A673 (cell line): Measurements from ENCODE around the gene ILKAP. TPM values are rescaled to one million over a fixed set of nuclear protein-coding genes. Genes with fewer than 3 reads are reported as not detected.

ENCODE experiments used
- BruUV-seq: library from RNA; stranded (reverse); fragments of 400-500 nt; replicated peaks from 2 replicates; lab custom pipeline; 2021; lab: Mats Ljungman, UMichigan
- CTCF ChIA-PET: fragments of 300-600 bp; sonication (Branson Sonifier 250); formaldehyde crosslinking; loops from one replicate; lab custom pipeline; 2022; ENCODE audit warnings: antibody characterized with exemption; lab: Charles Lee
- POLR2A ChIA-PET: fragments of 300-600 bp; sonication (Branson Sonifier 250); formaldehyde crosslinking; loops from one replicate; lab custom pipeline; 2022; ENCODE audit warnings: antibody characterized with exemption; ENCODE audit not compliant: low non-redundant PET; lab: Charles Lee
- DNase-seq: peaks from one replicate; pipeline ENCODE4 v3.0.0-alpha.2; 2015; ENCODE audit warnings: low spot score
- H3K27ac ChIP-seq: fragments of 200-600 bp; sonication (generic); 2 replicates; pipeline ENCODE4 v1.5.1; 2016; ENCODE audit warnings: mixed run types, low read depth, mild to moderate bottlenecking, mixed read lengths, antibody characterized with exemption, low read length; ENCODE audit not compliant: poor library complexity, severe bottlenecking
- H3K27me3 ChIP-seq: fragments of 200-600 bp; sonication (generic); replicated peaks from 2 replicates; pipeline ENCODE4 v1.6.1; 2017; ENCODE audit warnings: mixed run types, low read depth, mild to moderate bottlenecking, mixed read lengths, antibody characterized with exemption, low read length; ENCODE audit not compliant: insufficient read depth, poor library complexity
- H3K36me3 ChIP-seq: fragments of 200-600 bp; sonication (generic); 2 replicates; pipeline ENCODE4 v1.6.1; 2016; ENCODE audit warnings: mixed run types, mild to moderate bottlenecking, mixed read lengths, antibody characterized with exemption, low read length; ENCODE audit not compliant: insufficient read depth, poor library complexity, severe bottlenecking
- H3K4me1 ChIP-seq: fragments of 200-600 bp; sonication (generic); 2 replicates; pipeline ENCODE4 v1.6.1; 2017; ENCODE audit warnings: mixed run types, mild to moderate bottlenecking, mixed read lengths, antibody characterized with exemption, low read length; ENCODE audit not compliant: insufficient read depth, poor library complexity, severe bottlenecking
- H3K4me3 ChIP-seq: fragments of 200-600 bp; sonication (generic); 2 replicates; pipeline ENCODE4 v1.5.1; 2016; ENCODE audit warnings: low read depth, mixed run types, mild to moderate bottlenecking, mixed read lengths, low read length; ENCODE audit not compliant: poor library complexity, severe bottlenecking
- H3K9me3 ChIP-seq: fragments of 200-600 bp; sonication (generic); 2 replicates; pipeline ENCODE4 v1.6.1; 2016; ENCODE audit warnings: mixed run types, low read depth, mild to moderate bottlenecking, mixed read lengths, antibody characterized with exemption, low read length; ENCODE audit not compliant: poor library complexity, severe bottlenecking
- CTCF ChIP-seq: fragments of 300-800, 200-600 bp; sonication (generic); conservative IDR thresholded peaks from 2 replicates; pipeline ENCODE4 v1.5.1; 2017; ENCODE audit warnings: low read depth, mild to moderate bottlenecking, antibody characterized with exemption, low read length, moderate library complexity, mixed read lengths
- EZH2 ChIP-seq: fragments of 200-600 bp; sonication (generic); IDR thresholded peaks from 2 replicates; pipeline ENCODE4 v1.6.1; 2017; ENCODE audit warnings: borderline replicate concordance, low read depth, mild to moderate bottlenecking, mixed read lengths, antibody characterized with exemption, low read length; ENCODE audit not compliant: poor library complexity, severe bottlenecking
- intact Hi-C: fragments of 100-400 bp; cut with micrococcal nuclease; formaldehyde crosslinking; loops from one replicate; pipeline ENCODE4 v1.10.0; 2022; ENCODE audit not compliant: unreplicated experiment
- total RNA-seq: library from RNA; stranded (reverse); gene quantifications from 2 replicates; pipeline ENCODE4 v1.2.3, GENCODE V29; 2021

The ILKAP gene
- total RNA-seq, 1 experiment from 2014 or later = 71.6 TPM

DNA sequence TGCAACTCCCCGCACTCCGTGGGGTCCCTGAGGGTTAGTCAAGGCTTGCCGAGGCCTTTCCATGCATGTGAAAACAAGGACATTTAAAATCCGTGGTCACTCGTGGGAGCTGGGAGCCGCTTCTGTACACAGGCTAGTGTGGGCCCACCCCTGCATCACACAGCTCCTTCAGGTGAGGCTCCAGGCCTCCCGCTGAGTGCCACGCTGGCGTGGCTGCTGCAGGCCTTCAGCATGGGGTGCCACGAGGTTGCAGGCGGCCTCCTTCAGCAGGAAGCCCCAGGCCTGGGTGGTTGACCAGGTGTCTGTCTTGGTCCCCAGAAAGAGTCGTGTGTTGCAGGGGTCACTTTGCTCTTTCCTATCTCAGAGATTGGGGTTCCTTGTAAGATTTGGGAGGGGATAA is 58.4 kb downstream of the ILKAP start:
- CTCF ChIA-PET = interaction anchor here (0.6 kb wide), 1 partner anchor 73 kb away, joined by 3 read pairs; no protein-coding TSS in a partner anchor
- no peak for DNase-seq
- no peaks in the 10 kb centered on the region for H3K9me3 ChIP-seq
- POLR2A ChIA-PET = no interaction called here
- H3K4me1 ChIP-seq = no peaks in the 10 kb centered on the region
- TF ChIP-seq EZH2 = no peak
- TF ChIP-seq CTCF = no peak
- H3K27ac ChIP-seq = no peak overlapping the region
- H3K36me3 ChIP-seq = no peaks in the 10 kb centered on the region
- no peak overlapping the region for H3K4me3 ChIP-seq
- no peaks in the 10 kb centered on the region for H3K27me3 ChIP-seq
- intact Hi-C loops = no loop called here
- BruUV-seq = no TSS peak

GRCh38 chr2:238144262-238144661 is 59.2 kb downstream of the ILKAP start:
- no peaks in the 10 kb centered on the region for H3K9me3 ChIP-seq
- TF ChIP-seq CTCF (no peak), EZH2 (no peak)
- no peak overlapping the region for H3K27ac ChIP-seq
- no peak overlapping the region for H3K4me3 ChIP-seq
- peak; percentile 32 for DNase-seq
- ChIA-PET CTCF (no interaction called here), POLR2A (no interaction called here)
- intact Hi-C loops = no loop called here
- H3K36me3 ChIP-seq = no peaks in the 10 kb centered on the region
- no TSS peak for BruUV-seq
- H3K4me1 ChIP-seq = no peaks in the 10 kb centered on the region
- H3K27me3 ChIP-seq = no peaks in the 10 kb centered on the region

- intact Hi-C loops = no loop called here
- Histone ChIP-seq H3K9me3 (no peaks in the 10 kb centered on the region), H3K27me3 (no peaks in the 10 kb centered on the region), H3K4me1 (no peaks in the 10 kb centered on the region), H3K27ac (no peak overlapping the region), H3K36me3 (no peaks in the 10 kb centered on the region), H3K4me3 (no peak overlapping the region)
- ChIA-PET CTCF (no interaction called here), POLR2A (no interaction called here)
- no TSS peak for BruUV-seq
- TF ChIP-seq CTCF (no peak), EZH2 (no peak)
- no peak for DNase-seq
These were observed 60.1 kb downstream of the ILKAP start for GRCh38 chr2:238143239-238143951.
